NCI-H187 treated with DMSO at 0.1 percent for 48 hours (cell line): Measurements from ENCODE around the gene SEC14L5.

Source experiments
- DNase-seq: peaks from one replicate; lab custom pipeline; 2025; lab: John Stamatoyannopoulos, UW

The SEC14L5 gene

GRCh38 chr16:4931381-4931780 is 26.7 kb upstream of the SEC14L5 start:
- DNase-seq, result no peak

- DNase-seq, result no peak
These were observed 24.7 kb upstream of the SEC14L5 start for GRCh38 chr16:4933433-4933832.

GRCh38 chr16:4933871-4934395 is 24.2 kb upstream of the SEC14L5 start:
- DNase-seq, result no peak

- no peak for DNase-seq
These were observed 23.5 kb upstream of the SEC14L5 start for GRCh38 chr16:4934591-4934990.

- DNase-seq, result no peak
These were observed 22.8 kb upstream of the SEC14L5 start for GRCh38 chr16:4935241-4935855.

GRCh38 chr16:4936181-4936990 is 21.7 kb upstream of the SEC14L5 start:
- no peak for DNase-seq

- DNase-seq, result no peak
These were observed 20.9 kb upstream of the SEC14L5 start, which contains the start of gene PPL for GRCh38 chr16:4936991-4937781. PPL (minus strand) TSS chr16:4937148; CDS start chr16:4937045, 103 bp downstream.

- DNase-seq, result no peak
These were observed 20.1 kb upstream of the SEC14L5 start for GRCh38 chr16:4937782-4938682.

GRCh38 chr16:4938683-4939030 is 19.5 kb upstream of the SEC14L5 start:
- no peak for DNase-seq

- DNase-seq, result no peak
These were observed 17.4 kb upstream of the SEC14L5 start for GRCh38 chr16:4940719-4941118.

GRCh38 chr16:4942481-4942880 is 15.6 kb upstream of the SEC14L5 start:
- no peak for DNase-seq

GRCh38 chr16:4944333-4945281 is 13.5 kb upstream of the SEC14L5 start:
- no peak for DNase-seq

- DNase-seq, result no peak
These were observed 12.3 kb upstream of the SEC14L5 start for GRCh38 chr16:4945560-4946502.

GRCh38 chr16:4946917-4947316 is 11.2 kb upstream of the SEC14L5 start:
- DNase-seq, result no peak

GRCh38 chr16:4947722-4948503 is 10.2 kb upstream of the SEC14L5 start:
- no peak for DNase-seq

- DNase-seq, result no peak
These were observed 9.0 kb upstream of the SEC14L5 start for GRCh38 chr16:4948903-4949766.

GRCh38 chr16:4949986-4950385 is 8.1 kb upstream of the SEC14L5 start:
- no peak for DNase-seq
